Right atrium auricular region (tissue), 2 donors: ENCODE data around the gene ARHGEF12. TPM values are rescaled to one million over a fixed set of nuclear protein-coding genes. Genes with fewer than 3 reads are reported as not detected.

Experiments used
- DNase-seq: peaks from one replicate; pipeline ENCODE4 v3.0.0-alpha.2; 2019; ENCODE audit warnings: low spot score
- H3K27ac ChIP-seq, 2 donors: fragments of 200-600 bp; sonication (generic); 1 replicate in 1 of 2; 2 replicates in 1 of 2; pipeline ENCODE4 v1.5.1; 2016 to 2019
- H3K27me3 ChIP-seq, 2 donors: fragments of 200-600 bp; sonication (generic); one replicate each; pipeline versions ENCODE4 v1.5.1 to v1.6.0; 2017 to 2019
- H3K36me3 ChIP-seq: fragments of 200-600 bp; sonication (generic); one replicate; pipeline ENCODE4 v1.5.1; 2016
- H3K4me1 ChIP-seq, 2 donors: fragments of 200-600 bp; sonication (generic); one replicate each; pipeline versions ENCODE4 v1.5.1 to v1.6.0; 2017 to 2019
- H3K4me3 ChIP-seq, 2 donors: fragments of 200-600 bp; sonication (generic); 1 replicate in 1 of 2; 2 replicates in 1 of 2; pipeline ENCODE4 v1.5.1; 2017 to 2019; ENCODE audit warnings: mild to moderate bottlenecking in 1 of 2, moderate library complexity in 1 of 2
- H3K9me3 ChIP-seq, 2 donors: fragments of 200-600 bp; sonication (generic); one replicate each; pipeline ENCODE4 v1.5.1; 2019
- CTCF ChIP-seq, 2 donors: fragments of 200-600 bp; sonication (generic); IDR thresholded peaks; one replicate each; pipeline ENCODE4 v1.5.1; 2019; ENCODE audit warnings: antibody characterized with exemption in 2 of 2
- total RNA-seq, 2 donors: library from RNA; depleted of rRNA; stranded (reverse); fragments of >200 nt; gene quantifications; one replicate each; pipeline ENCODE4 v1.1.0, GENCODE V29; 2016

ARHGEF12 gene
- total RNA-seq, 2 donors from 2014 or later: 84.0 to 87.2 TPM

DNA sequence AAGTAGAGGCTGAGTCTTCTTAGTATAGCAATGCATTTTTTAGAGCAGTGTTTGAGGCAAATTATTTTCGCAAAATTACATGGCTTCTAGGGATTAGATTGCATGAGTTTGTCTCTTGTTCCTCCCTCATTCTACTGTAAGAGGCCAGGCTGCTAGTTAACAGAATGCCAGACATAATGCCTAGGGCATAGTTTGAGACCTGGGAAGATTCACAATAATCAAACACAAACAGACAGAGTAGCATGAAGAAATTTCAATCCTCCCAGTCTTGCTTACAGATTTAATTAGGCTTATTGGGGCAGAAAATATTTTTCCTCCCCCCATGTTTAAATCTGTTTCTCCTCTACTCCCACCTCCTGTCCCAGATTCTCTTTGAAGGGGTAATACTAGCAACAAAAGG lies 48.3 kb downstream of the ARHGEF12 start:
- Histone ChIP-seq H3K4me3 (no peak overlapping the region), H3K4me1 (peaks cover 0 to 56% of the 10 kb centered on the region in 2 donors), H3K27ac (no peak overlapping the region), H3K27me3 (no peaks in the 10 kb centered on the region), H3K9me3 (no peaks in the 10 kb centered on the region), H3K36me3 (no peaks in the 10 kb centered on the region)
- no peak for DNase-seq
- TF ChIP-seq CTCF (IDR thresholded peaks at IDR 0.05): no peak

DNA sequence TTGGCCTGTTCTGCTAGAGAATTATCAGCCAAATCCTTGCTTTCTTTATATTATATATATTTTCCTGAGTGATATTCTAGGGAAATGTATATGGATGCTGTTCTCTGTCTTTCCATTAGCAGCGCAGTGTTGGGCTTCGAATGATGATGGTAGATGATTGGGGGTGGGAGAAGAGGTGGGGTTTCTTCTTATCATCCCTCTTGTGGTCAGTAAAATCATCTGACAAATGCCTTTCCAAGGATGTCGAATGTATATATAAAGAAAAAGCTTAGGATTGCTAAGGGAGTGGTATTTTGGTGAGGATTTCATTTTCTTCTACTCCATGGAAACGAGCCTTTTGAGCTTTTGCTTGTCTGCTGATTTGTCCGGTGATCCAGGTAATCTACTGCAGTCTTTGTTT lies 48.9 kb downstream of the ARHGEF12 start:
- no peak for TF ChIP-seq CTCF (IDR thresholded peaks at IDR 0.05)
- no peak overlapping the region for H3K4me3 ChIP-seq
- no peak for DNase-seq
- H3K4me1 ChIP-seq: peaks cover 0 to 53% of the 10 kb centered on the region in 2 donors
- H3K27me3 ChIP-seq: no peaks in the 10 kb centered on the region
- no peaks in the 10 kb centered on the region for H3K9me3 ChIP-seq
- no peak overlapping the region for H3K27ac ChIP-seq
- no peaks in the 10 kb centered on the region for H3K36me3 ChIP-seq

GRCh38 chr11:120385655-120386054 lies 49.4 kb downstream of the ARHGEF12 start:
- no peaks in the 10 kb centered on the region for H3K27me3 ChIP-seq
- H3K4me1 ChIP-seq: peaks cover 0 to 54% of the 10 kb centered on the region in 2 donors
- H3K9me3 ChIP-seq: no peaks in the 10 kb centered on the region
- no peak for DNase-seq
- H3K36me3 ChIP-seq: no peaks in the 10 kb centered on the region
- H3K27ac ChIP-seq: no peak overlapping the region
- TF ChIP-seq CTCF (IDR thresholded peaks at IDR 0.05): no peak
- no peak overlapping the region for H3K4me3 ChIP-seq

- Histone ChIP-seq H3K9me3 (no peaks in the 10 kb centered on the region), H3K36me3 (no peaks in the 10 kb centered on the region), H3K27ac (no peak overlapping the region), H3K4me1 (peaks cover 0 to 57% of the 10 kb centered on the region in 2 donors), H3K27me3 (no peaks in the 10 kb centered on the region), H3K4me3 (no peak overlapping the region)
- no peak for DNase-seq
- no peak for TF ChIP-seq CTCF (IDR thresholded peaks at IDR 0.05)
These were observed 50.1 kb downstream of the ARHGEF12 start for GRCh38 chr11:120386318-120386717.

DNA sequence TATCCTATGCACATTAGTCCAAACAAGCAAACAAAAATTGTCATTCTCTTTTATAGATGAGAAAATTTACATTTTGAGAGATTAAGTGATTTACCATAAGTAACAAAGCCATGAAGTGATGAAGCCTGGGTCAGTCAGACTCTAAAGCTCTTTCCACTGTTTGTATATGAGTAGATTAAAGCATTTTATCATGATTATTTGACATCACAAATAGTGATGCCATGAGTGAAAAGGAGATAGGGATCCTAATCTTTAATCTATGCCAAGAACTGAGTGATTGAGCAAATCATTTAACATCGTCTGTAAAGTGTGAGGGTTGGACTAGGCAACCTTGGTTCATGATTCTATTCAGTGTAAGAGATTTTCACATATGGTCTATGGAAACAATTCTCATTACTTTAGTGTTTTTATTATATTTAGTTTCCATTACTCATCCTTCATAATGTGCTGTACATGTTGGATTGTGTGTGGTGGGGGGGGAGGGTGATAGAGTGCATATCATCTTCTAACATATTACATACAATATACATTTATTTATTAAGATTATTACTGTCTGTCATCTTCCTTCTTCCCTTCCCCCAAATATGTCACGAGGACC lies 50.7 kb downstream of the ARHGEF12 start:
- no peak for TF ChIP-seq CTCF (IDR thresholded peaks at IDR 0.05)
- Histone ChIP-seq H3K36me3 (no peaks in the 10 kb centered on the region), H3K4me1 (peaks cover 0 to 59% of the 10 kb centered on the region in 2 donors), H3K27me3 (no peaks in the 10 kb centered on the region), H3K27ac (no peak overlapping the region), H3K9me3 (no peaks in the 10 kb centered on the region), H3K4me3 (no peak overlapping the region)
- no peak for DNase-seq

DNA sequence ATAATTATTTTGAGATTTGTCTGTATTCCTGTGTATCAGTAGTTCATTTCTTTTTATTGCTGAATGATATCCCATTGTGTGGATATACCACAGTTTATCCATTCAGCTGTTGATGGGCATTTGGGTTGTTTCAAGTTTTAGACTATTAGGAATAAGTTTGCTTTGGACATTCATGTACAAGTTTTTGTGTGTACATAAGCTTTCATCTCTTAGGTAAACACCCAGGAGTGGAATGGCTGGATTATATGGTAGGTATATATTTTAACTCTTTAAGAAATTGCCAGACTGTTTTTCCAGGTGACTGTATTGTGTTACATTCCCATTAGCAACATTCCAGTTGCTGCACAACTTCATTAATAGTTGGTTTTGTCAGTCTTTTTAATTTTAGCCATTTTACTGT lies 52.0 kb downstream of the ARHGEF12 start:
- TF ChIP-seq CTCF (IDR thresholded peaks at IDR 0.05): no peak
- Histone ChIP-seq H3K36me3 (no peaks in the 10 kb centered on the region), H3K4me1 (peaks cover 0 to 69% of the 10 kb centered on the region in 2 donors), H3K9me3 (no peaks in the 10 kb centered on the region), H3K27ac (no peak overlapping the region), H3K4me3 (no peak overlapping the region), H3K27me3 (no peaks in the 10 kb centered on the region)
- DNase-seq: no peak
